Measurements from ENCODE around the gene MTMR3.

MTMR3 gene

GRCh38 chr22:29933619-29934018 is 50.6 kb downstream of the MTMR3 start:
- TF ChIP-seq CTCF (IDR thresholded peaks at IDR 0.05; ENCODE audit: low read depth, low read length, missing control alignments), result no peak

GRCh38 chr22:29934596-29934995 is 51.6 kb downstream of the MTMR3 start:
- H3K4me3 ChIP-seq (ENCODE audit: low read depth, low read length), result no peak overlapping the region
- TF ChIP-seq CTCF (IDR thresholded peaks at IDR 0.05; ENCODE audit: low read depth, low read length, missing control alignments), result no peak
- no peak for DNase-seq (ENCODE audit: low read depth)

More at GRCh38 chr22:29933619-29934018, 50.6 kb downstream of the MTMR3 start:
- H3K4me3 ChIP-seq (ENCODE audit: low read depth, low read length), result no peak overlapping the region
- DNase-seq (ENCODE audit: low read depth), result no peak

GRCh38 chr22:29936186-29936585 is 53.2 kb downstream of the MTMR3 start:
- TF ChIP-seq CTCF (IDR thresholded peaks at IDR 0.05; ENCODE audit: low read depth, low read length, missing control alignments), result no peak
- DNase-seq (ENCODE audit: low read depth), result no peak
- no peak overlapping the region for H3K4me3 ChIP-seq (ENCODE audit: low read depth, low read length)

GRCh38 chr22:29937940-29938693 is 55.1 kb downstream of the MTMR3 start:
- TF ChIP-seq CTCF (IDR thresholded peaks at IDR 0.05; ENCODE audit: low read depth, low read length, missing control alignments), result no peak
- H3K4me3 ChIP-seq (ENCODE audit: low read depth, low read length), result no peak overlapping the region; the same call in 1 of the 2 replicates
- peak; percentile 42 for DNase-seq (ENCODE audit: low read depth)

GRCh38 chr22:29940526-29940925 is 57.6 kb downstream of the MTMR3 start:
- no peak for DNase-seq (ENCODE audit: low read depth)
- TF ChIP-seq CTCF (IDR thresholded peaks at IDR 0.05; ENCODE audit: low read depth, low read length, missing control alignments), result no peak
- H3K4me3 ChIP-seq (ENCODE audit: low read depth, low read length), result no peak overlapping the region

- no peak for TF ChIP-seq CTCF (IDR thresholded peaks at IDR 0.05; ENCODE audit: low read depth, low read length, missing control alignments)
- DNase-seq (ENCODE audit: low read depth), result no peak
- no peak overlapping the region for H3K4me3 ChIP-seq (ENCODE audit: low read depth, low read length)
Measured at GRCh38 chr22:29944339-29944738, 61.4 kb downstream of the MTMR3 start.

GRCh38 chr22:29945435-29945834 is 62.5 kb downstream of the MTMR3 start:
- no peak for DNase-seq (ENCODE audit: low read depth)
- no peak for TF ChIP-seq CTCF (IDR thresholded peaks at IDR 0.05; ENCODE audit: low read depth, low read length, missing control alignments)
- no peak overlapping the region for H3K4me3 ChIP-seq (ENCODE audit: low read depth, low read length)

Measured in GM12864 (cell line).